HEK293 (cell line): ENCODE results near the gene TRAPPC12.
A peak's percentile ranks its signal among the peaks of the same experiment; 100 is the strongest.

Experiments used
- CTCF ChIA-PET: fragments of 350-600 bp; formaldehyde crosslinking; extraction: SDS; loops from one replicate; lab custom pipeline; 2021; ENCODE audit warnings: antibody characterized with exemption; lab: Yijun Ruan, JAX
- POLR2A ChIA-PET: fragments of 300-600 bp; formaldehyde crosslinking; extraction: SDS; loops from one replicate; lab custom pipeline; 2020; ENCODE audit warnings: antibody characterized with exemption, inconsistent platforms; lab: Yijun Ruan, JAX
- H3K27ac ChIP-seq: fragments of 200-500 bp; sonication (Bioruptor generic); 2 replicates; pipeline ENCODE4 v1.5.1; 2014; ENCODE audit warnings: low read depth, low read length, control low read depth, inconsistent platforms; ENCODE audit errors: extremely low read depth
- H3K36me3 ChIP-seq, 2 experiments: fragments of 200-500 bp in 1 of 2; sonication (Bioruptor generic) in 1 of 2; 1 replicate in 1 of 2; 2 replicates in 1 of 2; pipeline ENCODE4 v1.5.1; 2014 to 2017; ENCODE audit warnings: inconsistent platforms in 2 of 2, low read length in 2 of 2; ENCODE audit not compliant: control insufficient read depth in 2 of 2, insufficient read depth in 1 of 2
- H3K4me1 ChIP-seq: fragments of 200-500 bp; sonication (Bioruptor generic); 2 replicates; pipeline ENCODE4 v1.5.1; 2014; ENCODE audit warnings: mild to moderate bottlenecking, low read length, inconsistent platforms; ENCODE audit not compliant: control insufficient read depth, insufficient read depth
- H3K4me3 ChIP-seq: 2 replicates; pipeline ENCODE4 v1.5.1; 2011; ENCODE audit warnings: low read depth, mild to moderate bottlenecking, control low read depth, low read length, moderate library complexity
- H3K9me3 ChIP-seq: fragments of 200-500 bp; sonication (Bioruptor generic); 2 replicates; pipeline ENCODE4 v1.5.1; 2014; ENCODE audit warnings: low read depth, low read length, inconsistent platforms; ENCODE audit not compliant: control insufficient read depth, insufficient read depth
- BCL11B ChIP-seq: fragments of 450-650 bp; formaldehyde crosslinking; IDR thresholded peaks from 2 replicates; pipeline ENCODE4 v1.5.1; 2016; ENCODE audit warnings: low read depth, missing biosample characterization, missing genetic modification characterization
- EGR2 ChIP-seq: fragments of 450-650 bp; formaldehyde crosslinking; IDR thresholded peaks from 2 replicates; pipeline ENCODE4 v1.5.1; 2016; ENCODE audit warnings: low read depth, missing biosample characterization, missing genetic modification characterization
- HIC1 ChIP-seq: fragments of 450-650 bp; formaldehyde crosslinking; IDR thresholded peaks from 2 replicates; pipeline ENCODE4 v1.5.1; 2016; ENCODE audit warnings: missing biosample characterization, missing genetic modification characterization
- HOXA7 ChIP-seq: sonication (generic); formaldehyde crosslinking; IDR thresholded peaks from 2 replicates; pipeline ENCODE4 v1.8.1; 2022; ENCODE audit warnings: missing genetic modification reagents, borderline replicate concordance
- PRDM10 ChIP-seq: fragments of 450-650 bp; formaldehyde crosslinking; IDR thresholded peaks from 2 replicates; pipeline ENCODE4 v1.5.1; 2016; ENCODE audit warnings: missing biosample characterization, missing genetic modification characterization
- SETDB1 ChIP-seq: IDR thresholded peaks from one replicate; pipeline ENCODE4 v1.6.1; 2017; ENCODE audit warnings: mild to moderate bottlenecking, low read length, moderate library complexity, mixed read lengths; ENCODE audit not compliant: insufficient read length
- SP2 ChIP-seq: fragments of 450-650 bp; formaldehyde crosslinking; IDR thresholded peaks from 2 replicates; pipeline ENCODE4 v1.5.1; 2016; ENCODE audit warnings: missing biosample characterization, missing genetic modification characterization
- ZBTB11 ChIP-seq: fragments of 450-650 bp; formaldehyde crosslinking; conservative IDR thresholded peaks from 2 replicates; pipeline ENCODE4 v1.5.1; 2016; ENCODE audit warnings: low read depth, missing biosample characterization, missing genetic modification characterization
- ZBTB48 ChIP-seq: fragments of 450-650 bp; formaldehyde crosslinking; IDR thresholded peaks from 2 replicates; pipeline ENCODE4 v1.5.1; 2016; ENCODE audit warnings: missing biosample characterization, missing genetic modification characterization
- ZFHX2 ChIP-seq: fragments of 450-650 bp; formaldehyde crosslinking; conservative IDR thresholded peaks from 2 replicates; pipeline ENCODE4 v1.5.1; 2016; ENCODE audit warnings: missing biosample characterization, missing genetic modification characterization
- ZNF112 ChIP-seq: fragments of 450-650 bp; formaldehyde crosslinking; IDR thresholded peaks from 2 replicates; pipeline ENCODE4 v1.5.0; 2017; ENCODE audit warnings: missing biosample characterization, missing genetic modification characterization
- ZNF132 ChIP-seq: fragments of 450-650 bp; formaldehyde crosslinking; IDR thresholded peaks from 2 replicates; pipeline ENCODE4 v1.5.1; 2017; ENCODE audit warnings: missing biosample characterization, missing genetic modification characterization, borderline replicate concordance
- ZNF138 ChIP-seq: fragments of 450-650 bp; formaldehyde crosslinking; IDR thresholded peaks from 2 replicates; pipeline ENCODE4 v1.5.1; 2016; ENCODE audit warnings: missing biosample characterization, missing genetic modification characterization, borderline replicate concordance
- ZNF324 ChIP-seq: fragments of 450-650 bp; formaldehyde crosslinking; IDR thresholded peaks from 2 replicates; pipeline ENCODE4 v1.5.1; 2016; ENCODE audit warnings: missing biosample characterization, missing genetic modification characterization
- ZNF37A ChIP-seq: fragments of 450-650 bp; IDR thresholded peaks from 2 replicates; pipeline ENCODE4 v1.5.1; 2018; ENCODE audit warnings: missing biosample characterization, missing genetic modification characterization
- ZNF654 ChIP-seq: fragments of 450-650 bp; formaldehyde crosslinking; IDR thresholded peaks from 2 replicates; pipeline ENCODE4 v1.5.1; 2016; ENCODE audit warnings: low read depth, missing biosample characterization, missing genetic modification characterization
- ZSCAN4 ChIP-seq: fragments of 450-650 bp; formaldehyde crosslinking; IDR thresholded peaks from 2 replicates; pipeline ENCODE4 v1.5.1; 2017; ENCODE audit warnings: missing biosample characterization, missing genetic modification characterization

TRAPPC12 gene

GRCh38 chr2:3341336-3341735 is 38.2 kb upstream of the TRAPPC12 start:
- Histone ChIP-seq H3K4me3 (no peak overlapping the region), H3K27ac (no peak overlapping the region), H3K9me3 (no peaks in the 10 kb centered on the region), H3K36me3 (peaks cover 0 to 16% of the 10 kb centered on the region in 2 experiments; a peak in 2 of 3 replicates), H3K4me1 (no peaks in the 10 kb centered on the region)
- ChIA-PET POLR2A (no interaction called here), CTCF (no interaction called here)
- no peak for TF ChIP-seq HIC1
- peak; percentile 99 for TF ChIP-seq EGR2 (tag by site-specific recombination)
- no peak for TF ChIP-seq SP2 (tag by site-specific recombination)
- TF ChIP-seq HOXA7: no peak
- TF ChIP-seq ZNF112: no peak
- peak; percentile 97 for TF ChIP-seq ZFHX2 (tag by site-specific recombination)
- no peak for TF ChIP-seq ZBTB48 (tag by site-specific recombination)
- TF ChIP-seq SETDB1: no peak
- no peak for TF ChIP-seq ZNF37A (tag by site-specific recombination)

- H3K4me1 ChIP-seq: no peaks in the 10 kb centered on the region
- no peak overlapping the region for H3K27ac ChIP-seq
- H3K9me3 ChIP-seq: no peaks in the 10 kb centered on the region
- H3K4me3 ChIP-seq: no peak overlapping the region
- peaks cover 0 to 12% of the 10 kb centered on the region in 2 experiments; a peak in 2 of 3 replicates for H3K36me3 ChIP-seq
- CTCF ChIA-PET: interaction anchor here (0.7 kb wide), 1 partner anchor 112 kb away, joined by 3 read pairs; no protein-coding TSS in a partner anchor
- POLR2A ChIA-PET: no interaction called here
- TF ChIP-seq SP2 (tag by site-specific recombination) (no peak), ZNF138 (tag by site-specific recombination) (no peak), BCL11B (no peak), ZSCAN4 (no peak), ZNF654 (tag by site-specific recombination) (no peak), ZBTB11 (tag by site-specific recombination) (no peak), PRDM10 (no peak), ZNF132 (tag by site-specific recombination) (no peak), ZNF324 (tag by site-specific recombination) (no peak)
Observed at GRCh38 chr2:3342324-3342723, 37.2 kb upstream of the TRAPPC12 start.
